GM12878 (cell line): ENCODE measurements around the gene ACOT12. TPM values are rescaled to one million over a fixed set of nuclear protein-coding genes. Genes with fewer than 3 reads are reported as not detected.
A peak's percentile ranks its signal among the peaks of the same experiment; 100 is the strongest.

Experiments used
- ATAC-seq: fragments of 200-7000 bp; cut with Tn5 transposase; 3 replicates; pipeline ENCODE4 v1.9.1; 2020; ENCODE audit warnings: mild to moderate bottlenecking, moderate library complexity
- BruUV-seq: library from RNA; stranded (reverse); fragments of 400-500 nt; replicated peaks from 2 replicates; lab custom pipeline; 2021; lab: Mats Ljungman, UMichigan
- CTCF ChIA-PET: fragments of 300-600 bp; sonication (Branson Sonifier 250); formaldehyde crosslinking; extraction: SDS; loops from one replicate; lab custom pipeline; 2021; ENCODE audit warnings: inconsistent platforms; lab: Yijun Ruan, JAX
- POLR2A ChIA-PET: fragments of 350-600 bp; formaldehyde crosslinking; extraction: SDS; loops from one replicate; lab custom pipeline; 2021; ENCODE audit warnings: inconsistent platforms; lab: Charles Lee
- RAD21 ChIA-PET: fragments of 300-600 bp; sonication (Branson Sonifier 250); formaldehyde crosslinking; loops from one replicate; lab custom pipeline; 2023; ENCODE audit warnings: antibody characterized with exemption; ENCODE audit not compliant: unreplicated experiment; lab: Charles Lee
- SMC1A ChIA-PET: fragments of 300-600 bp; sonication (Branson Sonifier 250); formaldehyde crosslinking; loops from one replicate; lab custom pipeline; 2023; ENCODE audit not compliant: unreplicated experiment, uncharacterized antibody; lab: Charles Lee
- DNase-seq: peaks from one replicate; pipeline ENCODE4 v3.0.0-alpha.2; 2011; ENCODE audit warnings: low read depth, low spot score
- FAIRE-seq: peaks from 3 replicates; lab custom pipeline; 2011; peaks lifted over from hg19 to GRCh38; lab: Jason Lieb, UNC
- H2AFZ ChIP-seq: 2 replicates; pipeline ENCODE4 v1.6.0; 2011; ENCODE audit warnings: low read depth, low read length, control low read depth; ENCODE audit not compliant: control insufficient read depth
- H3K27ac ChIP-seq: 2 replicates; pipeline ENCODE4 v1.5.1; 2011; ENCODE audit warnings: control low read depth; ENCODE audit not compliant: control insufficient read depth, insufficient read depth
- H3K27me3 ChIP-seq, 2 experiments: replicated peaks in 1 of 2; 2 replicates each; pipeline versions ENCODE4 v1.6.0 to v1.6.1; 2011; ENCODE audit warnings: low read length in 1 of 2; ENCODE audit not compliant: control insufficient read depth in 2 of 2, insufficient read depth in 2 of 2
- H3K36me3 ChIP-seq, 2 experiments: 2 replicates each; pipeline ENCODE4 v1.5.1; 2011; ENCODE audit warnings: low read length in 1 of 2; ENCODE audit not compliant: control insufficient read depth in 2 of 2, insufficient read depth in 2 of 2
- H3K4me1 ChIP-seq: 2 replicates; pipeline ENCODE4 v1.6.1; 2011; ENCODE audit warnings: mild to moderate bottlenecking, low read length, moderate library complexity, mixed read lengths; ENCODE audit not compliant: control insufficient read depth, insufficient read depth
- H3K4me2 ChIP-seq: 2 replicates; pipeline ENCODE4 v1.6.0; 2011; ENCODE audit warnings: control low read depth; ENCODE audit not compliant: control insufficient read depth, insufficient read depth
- H3K4me3 ChIP-seq: fragments of 200-600 bp; sonication (generic); 2 replicates; pipeline ENCODE4 v1.5.1; 2016
- H3K79me2 ChIP-seq: 2 replicates; pipeline ENCODE4 v1.6.0; 2011; ENCODE audit warnings: low read length; ENCODE audit not compliant: control insufficient read depth, insufficient read depth
- H3K9ac ChIP-seq: 2 replicates; pipeline ENCODE4 v1.8.0; 2011; ENCODE audit warnings: low read length, control low read depth, mixed read lengths; ENCODE audit not compliant: control insufficient read depth, insufficient read depth
- H3K9me3 ChIP-seq: replicated peaks from 3 replicates; pipeline ENCODE4 v1.5.1; 2011; ENCODE audit warnings: mild to moderate bottlenecking, low read length; ENCODE audit not compliant: control insufficient read depth, insufficient read depth
- H4K20me1 ChIP-seq: 2 replicates; pipeline ENCODE4 v1.6.0; 2011; ENCODE audit not compliant: control insufficient read depth, insufficient read depth
- ASH2L ChIP-seq: fragments of 300-600, 200-600 bp; sonication (generic); IDR thresholded peaks from 2 replicates; pipeline ENCODE4 v1.6.1; 2017; ENCODE audit warnings: low read depth, mild to moderate bottlenecking, borderline replicate concordance
- CBX3 ChIP-seq: fragments of 200-600 bp; sonication (generic); IDR thresholded peaks from 2 replicates; pipeline ENCODE4 v1.6.1; 2016; ENCODE audit warnings: low read depth, borderline replicate concordance
- EZH2 ChIP-seq: IDR thresholded peaks from 2 replicates; pipeline ENCODE4 v1.6.1; 2012; ENCODE audit warnings: low read depth, mild to moderate bottlenecking, control low read depth, inconsistent platforms, low read length, borderline replicate concordance; ENCODE audit not compliant: control insufficient read depth
- KLF5 ChIP-seq: fragments of 450-650 bp; IDR thresholded peaks from 2 replicates; pipeline ENCODE4 v1.6.1; 2014; ENCODE audit warnings: mild to moderate bottlenecking; ENCODE audit not compliant: partially characterized antibody
- POU2F2 ChIP-seq: IDR thresholded peaks from 3 replicates; pipeline ENCODE4 v1.6.1; 2011; ENCODE audit warnings: low read depth, mild to moderate bottlenecking, low read length, borderline replicate concordance
- RBBP5 ChIP-seq: fragments of 200-600 bp; sonication (generic); conservative IDR thresholded peaks from 2 replicates; pipeline ENCODE4 v1.6.1; 2016
- RCOR1 ChIP-seq: conservative IDR thresholded peaks from 2 replicates; pipeline ENCODE4 v1.6.1; 2012; ENCODE audit warnings: low read depth, low read length, improper control_type of control experiment
- ZNF207 ChIP-seq: fragments of 450-650 bp; IDR thresholded peaks from 2 replicates; pipeline ENCODE4 v1.6.1; 2014; ENCODE audit warnings: antibody characterized with exemption, mild to moderate bottlenecking, borderline replicate concordance
- WGBS: methylation state at CpG from one replicate; pipeline ENCODE4 v1.1.6; 2016; ENCODE audit warnings: low lambda C conversion rate; ENCODE audit not compliant: insufficient replicate concordance, insufficient coverage; ENCODE audit errors: missing lambda C conversion rate; 5-methylcytosine and 5-hydroxymethylcytosine counted together
- in situ Hi-C: fragments of 300-500 bp; cut with MboI; formaldehyde crosslinking; loops from 9 replicates; pipeline ENCODE4 v1.14.3; 2018; ENCODE audit warnings: mixed read lengths
- intact Hi-C: fragments of 100-400 bp; cut with micrococcal nuclease; formaldehyde crosslinking; loops from one replicate; pipeline ENCODE4 v1.14.2; 2022; ENCODE audit not compliant: unreplicated experiment
- polyA plus RNA-seq, 11 experiments: library from polyadenylated mRNA; depleted of rRNA in 4 of 11; unstranded in 6 of 11; stranded (reverse) in 5 of 11; fragments of >200 nt; fragmentation: Nextera tagmentation in 4 of 11; fragmentation: Illumina TruSeq in 1 of 11; extraction: Ambion mirVana in 4 of 11; extraction: Trizol in 1 of 11; gene quantifications; 1 replicate in 1 of 11; 2 replicates in 10 of 11; pipeline versions ENCODE4 v1.2.1 to v1.2.3, GENCODE V29; 2011 to 2016; ENCODE audit warnings: inconsistent platforms in 2 of 11, missing spikeins in 2 of 11, low read depth in 1 of 11
- total RNA-seq, 4 experiments: library from RNA; depleted of rRNA in 3 of 4; stranded (reverse); fragments of >200 nt in 3 of 4; fragmentation: Illumina TruSeq in 1 of 4; extraction: Trizol in 1 of 4; gene quantifications; 2 replicates each; pipeline versions ENCODE4 v1.2.1 to v1.2.3, GENCODE V29; 2013 to 2021
- TF ChIP-seq, protein P1 (sequence below): fragments of 450-650 bp; IDR thresholded peaks from 2 replicates; pipeline ENCODE4 v1.6.1; 2018; ENCODE audit warnings: borderline replicate concordance, mild to moderate bottlenecking; ENCODE audit not compliant: partially characterized antibody
- TF ChIP-seq, protein P2 (sequence below): IDR thresholded peaks from 2 replicates; pipeline ENCODE4 v1.6.1; 2011; ENCODE audit warnings: mild to moderate bottlenecking, low read depth, low read length, moderate library complexity; ENCODE audit not compliant: insufficient replicate concordance
- TF ChIP-seq, protein P3 (sequence below): fragments of 450-650 bp; IDR thresholded peaks from 2 replicates; pipeline ENCODE4 v1.6.1; 2016; ENCODE audit warnings: mild to moderate bottlenecking
- TF ChIP-seq, protein P4 (sequence below): fragments of 450-650 bp; IDR thresholded peaks from 2 replicates; pipeline ENCODE4 v1.6.1; 2017; ENCODE audit warnings: borderline replicate concordance

ACOT12 gene
- total and polyA plus RNA-seq, 10 of the 15 experiments (the other 5 are each of a cell fraction or from before 2014, with no cell fraction given): 0.08 TPM; not detected in 9

DNA sequence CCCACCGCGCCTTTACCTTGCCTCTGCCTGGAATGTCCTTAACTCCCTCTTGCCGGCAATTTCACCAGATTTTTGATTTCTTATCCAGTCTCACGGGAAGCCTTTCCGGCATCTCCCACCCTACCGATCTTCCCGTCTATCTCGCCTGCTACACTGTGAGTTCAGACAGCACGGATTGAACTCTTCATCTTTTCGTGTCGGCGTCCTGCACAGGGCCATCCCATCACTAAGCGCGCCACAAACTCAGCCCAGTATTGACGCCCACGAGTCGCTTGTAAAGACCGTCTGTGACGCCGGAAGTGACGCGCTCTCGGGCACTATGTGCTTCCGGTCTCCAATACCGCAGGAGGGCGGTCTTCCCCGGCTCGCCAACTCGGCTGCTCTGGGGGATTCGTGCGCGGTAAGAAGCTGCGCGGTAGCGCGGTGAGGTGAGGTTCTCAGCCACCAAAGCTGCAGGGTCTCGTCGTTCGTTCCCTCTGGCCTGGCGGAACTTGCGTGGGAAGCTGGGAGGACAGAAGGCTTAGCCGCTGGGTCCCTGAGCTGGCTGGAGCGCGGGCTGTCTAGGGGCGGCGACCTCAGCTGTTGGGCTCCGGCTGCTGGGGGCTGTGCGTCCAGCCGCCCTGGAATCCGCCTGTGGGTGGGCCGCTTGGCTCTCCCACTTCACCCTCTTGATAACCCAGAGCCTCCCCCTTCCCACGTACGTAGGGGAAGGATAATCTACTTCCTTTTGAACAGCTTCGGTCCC is 92.5 kb downstream of the ACOT12 start, which contains the start of gene ZCCHC9 (continued):
- TF ChIP-seq RCOR1 (no peak), ZNF207 (no peak), RBBP5 (0 out of 2 replicates have a peak, but pooled peaks have one; percentile 19), CBX3 (no peak)
- TF ChIP-seq, protein P1, sequence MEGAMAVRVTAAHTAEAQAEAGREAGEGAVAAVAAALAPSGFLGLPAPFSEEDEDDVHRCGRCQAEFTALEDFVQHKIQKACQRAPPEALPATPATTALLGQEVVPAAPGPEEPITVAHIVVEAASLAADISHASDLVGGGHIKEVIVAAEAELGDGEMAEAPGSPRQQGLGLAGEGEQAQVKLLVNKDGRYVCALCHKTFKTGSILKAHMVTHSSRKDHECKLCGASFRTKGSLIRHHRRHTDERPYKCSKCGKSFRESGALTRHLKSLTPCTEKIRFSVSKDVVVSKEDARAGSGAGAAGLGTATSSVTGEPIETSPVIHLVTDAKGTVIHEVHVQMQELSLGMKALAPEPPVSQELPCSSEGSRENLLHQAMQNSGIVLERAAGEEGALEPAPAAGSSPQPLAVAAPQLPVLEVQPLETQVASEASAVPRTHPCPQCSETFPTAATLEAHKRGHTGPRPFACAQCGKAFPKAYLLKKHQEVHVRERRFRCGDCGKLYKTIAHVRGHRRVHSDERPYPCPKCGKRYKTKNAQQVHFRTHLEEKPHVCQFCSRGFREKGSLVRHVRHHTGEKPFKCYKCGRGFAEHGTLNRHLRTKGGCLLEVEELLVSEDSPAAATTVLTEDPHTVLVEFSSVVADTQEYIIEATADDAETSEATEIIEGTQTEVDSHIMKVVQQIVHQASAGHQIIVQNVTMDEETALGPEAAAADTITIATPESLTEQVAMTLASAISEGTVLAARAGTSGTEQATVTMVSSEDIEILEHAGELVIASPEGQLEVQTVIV: no peak
- TF ChIP-seq, all 136 proteins: peak for 62

DNA sequence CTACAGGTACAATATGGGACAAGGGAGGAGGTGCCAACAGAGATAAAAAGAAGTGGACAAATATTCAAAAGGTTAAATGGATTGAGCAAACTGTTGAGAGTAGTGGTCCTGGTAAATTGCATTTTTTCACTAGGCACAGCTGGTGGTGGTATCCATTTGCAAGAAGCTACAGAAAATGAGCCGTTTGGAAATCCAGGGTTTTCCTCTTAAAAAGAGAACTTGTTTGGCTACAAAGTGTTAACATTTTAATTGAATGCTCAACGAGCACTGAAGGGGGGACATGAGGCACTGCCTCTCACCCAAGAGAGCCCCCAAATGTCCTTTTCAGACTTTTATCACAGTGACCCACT is 93.0 kb downstream of the ACOT12 start:
- no peaks in the 10 kb centered on the region for H3K9me3 ChIP-seq
- no peak for DNase-seq
- POLR2A ChIA-PET: no interaction called here
- CTCF ChIA-PET: interaction anchor here (0.7 to 5.6 kb wide), 11 partner anchors 40 to 924 kb away, joined by 3 to 40 read pairs (median 8); no protein-coding TSS in a partner anchor
- peaks cover 8% of the 10 kb centered on the region for H3K4me1 ChIP-seq
- ATAC-seq: no peak
- BruUV-seq: TSS peak; percentile 93
- no peaks in the 10 kb centered on the region for H3K36me3 ChIP-seq
- intact Hi-C loops (loop anchor here (5.0 kb wide), 1 partner anchor 614 kb away; no protein-coding TSS in a partner anchor), in situ Hi-C loops (no loop called here)
- SMC1A ChIA-PET: interaction anchor here (0.6 to 1.3 kb wide), 3 partner anchors 9 to 869 kb away, joined by 3 to 5 read pairs (median 3); no protein-coding TSS in a partner anchor
- H3K4me2 ChIP-seq: peak overlapping the region; percentile 56
- no peak for FAIRE-seq
- peaks cover 10% of the 10 kb centered on the region for H3K79me2 ChIP-seq
- peak overlapping the region; percentile 76 for H3K4me3 ChIP-seq
- peak overlapping the region; percentile 80 for H3K9ac ChIP-seq
- no peaks in the 10 kb centered on the region for H3K27me3 ChIP-seq
- WGBS: 3% methylated on average over 2 of the region's 2 CpGs
- peak overlapping the region; percentile 86 for H2AFZ ChIP-seq
- no peaks in the 10 kb centered on the region for H4K20me1 ChIP-seq
- H3K27ac ChIP-seq: peak overlapping the region; percentile 77
- RAD21 ChIA-PET: interaction anchor here (1.9 to 3.0 kb wide), 2 partner anchors 58 to 106 kb away, joined by 9 read pairs; no protein-coding TSS in a partner anchor
- TF ChIP-seq ASH2L (no peak), POU2F2 (no peak), KLF5 (no peak), EZH2 (no peak)
- TF ChIP-seq, protein P2, sequence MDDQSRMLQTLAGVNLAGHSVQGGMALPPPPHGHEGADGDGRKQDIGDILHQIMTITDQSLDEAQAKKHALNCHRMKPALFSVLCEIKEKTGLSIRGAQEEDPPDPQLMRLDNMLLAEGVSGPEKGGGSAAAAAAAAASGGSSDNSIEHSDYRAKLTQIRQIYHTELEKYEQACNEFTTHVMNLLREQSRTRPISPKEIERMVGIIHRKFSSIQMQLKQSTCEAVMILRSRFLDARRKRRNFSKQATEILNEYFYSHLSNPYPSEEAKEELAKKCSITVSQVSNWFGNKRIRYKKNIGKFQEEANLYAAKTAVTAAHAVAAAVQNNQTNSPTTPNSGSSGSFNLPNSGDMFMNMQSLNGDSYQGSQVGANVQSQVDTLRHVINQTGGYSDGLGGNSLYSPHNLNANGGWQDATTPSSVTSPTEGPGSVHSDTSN: no peak
- TF ChIP-seq, protein P3, sequence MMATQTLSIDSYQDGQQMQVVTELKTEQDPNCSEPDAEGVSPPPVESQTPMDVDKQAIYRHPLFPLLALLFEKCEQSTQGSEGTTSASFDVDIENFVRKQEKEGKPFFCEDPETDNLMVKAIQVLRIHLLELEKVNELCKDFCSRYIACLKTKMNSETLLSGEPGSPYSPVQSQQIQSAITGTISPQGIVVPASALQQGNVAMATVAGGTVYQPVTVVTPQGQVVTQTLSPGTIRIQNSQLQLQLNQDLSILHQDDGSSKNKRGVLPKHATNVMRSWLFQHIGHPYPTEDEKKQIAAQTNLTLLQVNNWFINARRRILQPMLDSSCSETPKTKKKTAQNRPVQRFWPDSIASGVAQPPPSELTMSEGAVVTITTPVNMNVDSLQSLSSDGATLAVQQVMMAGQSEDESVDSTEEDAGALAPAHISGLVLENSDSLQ: no peak
- TF ChIP-seq, protein P4, sequence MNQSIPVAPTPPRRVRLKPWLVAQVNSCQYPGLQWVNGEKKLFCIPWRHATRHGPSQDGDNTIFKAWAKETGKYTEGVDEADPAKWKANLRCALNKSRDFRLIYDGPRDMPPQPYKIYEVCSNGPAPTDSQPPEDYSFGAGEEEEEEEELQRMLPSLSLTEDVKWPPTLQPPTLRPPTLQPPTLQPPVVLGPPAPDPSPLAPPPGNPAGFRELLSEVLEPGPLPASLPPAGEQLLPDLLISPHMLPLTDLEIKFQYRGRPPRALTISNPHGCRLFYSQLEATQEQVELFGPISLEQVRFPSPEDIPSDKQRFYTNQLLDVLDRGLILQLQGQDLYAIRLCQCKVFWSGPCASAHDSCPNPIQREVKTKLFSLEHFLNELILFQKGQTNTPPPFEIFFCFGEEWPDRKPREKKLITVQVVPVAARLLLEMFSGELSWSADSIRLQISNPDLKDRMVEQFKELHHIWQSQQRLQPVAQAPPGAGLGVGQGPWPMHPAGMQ: no peak
